ENCODE data around the gene ARHGAP28.

Gene ARHGAP28

DNA sequence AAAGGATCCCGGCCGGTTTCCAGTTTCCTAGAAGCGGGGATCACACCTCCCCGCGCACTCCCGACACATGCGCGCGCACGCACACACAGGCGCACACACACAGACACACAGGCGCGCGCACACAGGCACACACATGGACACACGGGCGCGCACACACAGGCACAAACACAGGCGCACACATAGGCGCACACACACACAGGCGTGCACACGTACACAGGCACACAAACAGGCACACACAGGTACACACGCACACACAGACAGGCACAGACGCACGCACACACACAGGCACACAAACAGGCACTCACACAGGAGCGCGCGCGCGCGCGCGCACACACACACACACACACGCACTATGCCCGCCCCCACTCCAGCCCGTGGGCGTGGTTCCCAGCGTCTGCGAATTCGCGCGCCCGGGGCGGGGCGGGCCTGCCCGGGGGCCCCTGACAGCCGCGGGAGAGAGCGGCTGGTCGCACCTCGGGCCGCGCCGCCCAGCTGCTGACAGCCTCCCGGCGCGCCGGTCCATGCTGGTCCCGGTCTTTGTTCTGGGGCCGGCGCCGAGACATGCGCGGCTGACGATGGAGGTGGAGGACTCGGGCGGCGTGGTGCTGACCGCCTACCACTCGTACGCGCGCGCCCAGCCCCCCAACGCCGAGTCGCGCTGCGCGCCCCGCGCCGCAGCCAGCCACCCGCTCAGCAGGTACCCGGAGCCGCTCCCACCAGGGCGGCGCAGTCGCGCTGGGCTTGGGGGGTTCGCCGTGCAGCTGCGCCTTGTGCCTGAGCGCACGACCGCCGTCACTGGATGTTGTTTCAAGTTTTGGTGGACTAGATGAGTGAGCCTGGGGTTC lies at the start of gene ARHGAP28:
Gene ARHGAP28 (plus strand): TSS at position 470 of the 845 bp plus-strand sequence. CDS start 106 bp downstream, at position 576.
- peak in 1 of 2 donors; percentile 23 for DNase-seq

GRCh38 chr18:6681331-6681875 lies 48.1 kb upstream of the ARHGAP28 start:
- DNase-seq, result no peak

GRCh38 chr18:6682437-6683111 lies 46.9 kb upstream of the ARHGAP28 start:
- DNase-seq, result no peak

DNA sequence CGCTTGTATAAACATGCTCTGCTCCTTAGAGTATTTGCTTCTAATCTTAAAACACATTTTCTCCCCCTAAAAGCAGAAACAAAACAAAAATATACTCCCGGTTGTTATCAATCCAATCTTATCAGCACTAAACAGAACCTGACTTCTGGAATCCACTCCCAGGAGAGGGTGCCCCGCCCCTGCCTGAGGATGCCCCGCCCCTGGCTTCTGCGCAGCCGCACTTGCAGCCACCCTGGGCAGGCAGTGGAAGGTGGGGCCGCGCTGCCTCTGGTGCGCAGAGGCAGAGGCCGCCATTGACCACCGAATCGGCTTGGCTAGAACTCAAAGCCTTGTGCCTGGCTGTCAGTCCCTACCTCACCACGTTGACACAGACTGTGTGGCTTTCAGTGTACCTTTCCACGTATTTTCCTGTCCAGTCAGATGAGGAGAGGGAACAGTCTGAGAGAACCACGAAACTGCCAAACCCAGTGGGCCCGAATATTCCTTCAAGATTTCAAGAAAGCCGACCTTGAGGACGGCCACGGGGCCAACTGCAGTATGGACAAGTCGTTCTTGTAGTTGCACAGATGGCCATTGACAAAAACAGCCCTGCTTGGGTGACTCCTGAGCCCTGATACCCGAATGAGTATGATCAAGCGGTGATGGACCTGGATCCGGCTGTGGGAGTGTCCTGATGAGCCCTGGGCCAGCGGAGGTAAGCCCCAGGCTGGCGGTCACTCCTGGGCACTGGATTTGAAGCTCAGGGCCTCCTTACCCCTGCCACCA lies 46.2 kb upstream of the ARHGAP28 start:
- DNase-seq, result no peak

DNA sequence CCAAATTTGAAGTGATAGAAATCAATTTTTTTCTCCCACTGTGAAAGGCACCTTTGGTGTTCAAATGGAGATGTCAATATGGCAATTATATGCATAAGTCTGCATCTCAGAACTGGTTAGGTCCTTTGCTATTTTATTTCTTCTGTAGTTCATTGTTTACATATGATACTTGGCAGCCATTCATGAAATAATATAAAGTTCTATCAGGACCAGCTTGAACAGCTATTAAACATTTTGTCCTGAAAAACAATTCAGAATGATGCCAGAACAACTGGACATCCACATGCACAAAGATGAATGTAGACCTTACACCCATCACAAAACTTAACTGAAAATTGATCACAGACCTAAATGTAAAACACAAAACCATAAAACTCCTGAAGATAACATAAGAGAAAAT lies 41.8 kb upstream of the ARHGAP28 start:
- no peak for DNase-seq

DNA sequence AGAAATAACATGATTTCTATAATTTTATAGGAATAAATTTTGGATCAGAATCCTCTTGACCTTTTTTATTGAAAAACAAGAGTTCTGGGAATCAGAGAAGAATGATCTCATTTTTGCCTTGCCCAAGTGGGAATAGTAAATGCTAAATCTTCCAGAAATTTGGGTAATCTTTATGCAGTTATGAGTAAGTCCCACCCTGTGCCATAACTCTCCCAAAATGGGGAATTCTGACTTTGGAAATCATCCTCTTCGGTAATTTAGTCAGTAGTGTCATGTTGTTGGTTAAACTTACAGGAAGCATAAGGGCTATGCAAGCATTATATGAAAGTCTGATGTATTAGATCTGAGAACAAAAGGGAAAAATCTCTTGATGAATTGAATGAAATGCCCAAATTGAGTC lies 20.6 kb upstream of the ARHGAP28 start:
- no peak for DNase-seq

DNA sequence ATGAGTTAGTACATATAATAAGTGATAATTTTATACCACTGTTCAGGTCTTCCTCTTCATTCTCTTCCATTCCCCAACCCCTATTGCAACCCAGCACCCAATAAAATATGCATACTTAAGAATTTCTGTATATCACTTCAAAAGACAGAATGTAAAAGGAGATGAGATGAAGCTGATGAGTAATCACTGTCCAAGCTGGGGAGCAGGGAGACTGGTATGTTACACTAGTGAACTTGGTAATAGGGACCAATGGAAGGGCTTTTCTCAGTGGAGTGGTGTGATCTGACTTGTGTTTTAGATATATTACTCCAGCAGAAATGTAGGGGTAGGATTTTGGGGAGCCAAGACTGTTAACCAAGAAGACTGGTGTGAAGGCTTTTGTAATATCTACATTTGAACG lies 18.0 kb upstream of the ARHGAP28 start:
- no peak for DNase-seq

DNA sequence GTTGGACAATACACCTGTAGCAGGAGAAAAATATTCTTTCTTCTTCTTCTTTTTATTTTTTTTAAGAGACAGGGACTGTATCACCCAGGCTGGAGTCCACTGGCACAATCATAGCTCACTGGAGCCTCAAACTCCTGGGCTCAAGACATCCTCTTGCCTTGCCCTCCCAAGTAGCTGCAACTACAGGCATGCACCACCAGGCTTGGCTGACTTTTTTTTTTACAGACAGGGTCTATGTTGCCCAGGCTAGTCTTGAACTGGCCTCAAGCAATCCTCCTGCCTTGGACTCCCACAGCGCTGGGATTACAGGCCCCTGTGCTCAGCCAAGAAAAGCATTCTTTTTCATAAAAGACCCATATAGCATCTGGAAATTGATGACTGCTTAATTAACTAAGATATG lies 17.1 kb upstream of the ARHGAP28 start:
- DNase-seq, result no peak

GRCh38 chr18:6714010-6714409 lies 15.5 kb upstream of the ARHGAP28 start:
- DNase-seq, result no peak

- DNase-seq, result no peak
Measured at GRCh38 chr18:6718267-6718666, 11.2 kb upstream of the ARHGAP28 start.

DNA sequence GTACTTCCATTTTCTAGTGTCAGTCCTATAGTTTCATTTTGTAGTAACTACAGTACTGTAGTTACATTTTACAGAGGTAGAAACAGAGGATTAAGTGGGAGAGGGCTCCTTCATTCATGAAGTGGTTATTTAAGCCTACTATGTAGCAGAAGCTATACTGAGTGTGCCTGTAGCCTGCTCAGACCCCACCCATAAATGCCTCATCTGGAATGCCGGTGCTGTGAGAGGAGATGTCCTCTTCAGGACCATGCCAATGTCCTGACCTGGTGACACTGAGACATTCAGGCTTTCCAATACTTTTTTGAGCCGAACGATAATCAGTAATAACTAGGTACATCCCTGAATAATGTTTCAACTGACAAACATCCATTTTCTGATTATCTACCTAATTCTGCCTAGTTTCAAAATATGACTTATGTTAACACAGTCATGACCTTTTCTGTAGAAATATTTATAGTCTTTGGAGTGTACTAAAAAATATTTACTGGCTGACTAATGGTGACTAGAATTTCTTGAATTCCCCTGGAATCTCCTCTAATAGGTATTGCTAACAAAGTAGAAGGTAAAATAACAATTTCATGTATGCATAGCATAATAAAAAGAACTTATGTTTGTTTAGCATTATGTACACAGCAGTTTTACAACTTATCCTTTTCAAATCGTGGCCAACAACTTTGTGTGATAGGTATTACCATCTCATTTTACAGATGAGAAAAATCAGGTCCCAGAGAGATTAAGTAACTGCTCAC lies 10.2 kb upstream of the ARHGAP28 start:
- DNase-seq, result no peak

- DNase-seq, result no peak
Measured at GRCh38 chr18:6719910-6720683, 9.4 kb upstream of the ARHGAP28 start.

DNA sequence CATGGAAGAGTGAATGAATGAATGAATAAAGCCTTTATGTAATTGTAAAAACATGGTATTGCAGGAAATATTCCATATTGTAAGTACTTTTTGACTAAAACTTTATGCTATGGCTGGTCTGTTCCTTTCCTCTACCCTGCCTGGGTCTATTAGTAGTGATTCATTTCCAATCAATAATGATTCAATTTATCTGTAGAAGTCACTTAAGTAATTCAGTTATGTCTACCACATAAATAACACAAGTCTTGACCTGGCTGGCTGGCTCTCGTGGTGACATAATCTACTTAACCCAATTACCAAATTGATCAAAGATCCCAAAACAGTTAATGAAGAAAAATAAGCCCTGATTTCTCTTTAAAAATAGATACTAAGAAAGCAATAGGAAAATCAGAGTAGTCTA lies 7.8 kb upstream of the ARHGAP28 start:
- DNase-seq, result no peak

- no peak for DNase-seq
Measured at GRCh38 chr18:6722690-6723089, 6.8 kb upstream of the ARHGAP28 start.

- no peak for DNase-seq
Measured at GRCh38 chr18:6724331-6724730, 5.2 kb upstream of the ARHGAP28 start.

DNA sequence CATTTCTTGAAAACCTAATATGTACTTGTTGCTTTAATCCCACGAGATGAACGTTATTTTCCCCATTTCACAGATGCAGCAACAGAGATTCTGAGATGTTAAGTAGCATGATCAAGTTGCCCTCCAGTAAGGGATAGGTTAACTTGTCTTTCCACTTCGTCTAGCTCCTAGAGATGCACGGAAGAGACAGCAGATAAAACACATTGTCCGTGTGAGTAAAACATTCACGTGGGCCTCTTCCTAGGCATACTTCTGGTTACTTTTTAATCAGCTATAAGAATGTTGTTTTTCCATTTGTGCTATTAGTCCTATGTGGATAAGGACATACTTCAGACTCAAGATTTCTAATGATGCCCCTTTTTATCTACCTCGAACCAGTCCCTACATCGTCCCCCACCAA lies 1.2 kb upstream of the ARHGAP28 start:
- DNase-seq, result no peak

DNA sequence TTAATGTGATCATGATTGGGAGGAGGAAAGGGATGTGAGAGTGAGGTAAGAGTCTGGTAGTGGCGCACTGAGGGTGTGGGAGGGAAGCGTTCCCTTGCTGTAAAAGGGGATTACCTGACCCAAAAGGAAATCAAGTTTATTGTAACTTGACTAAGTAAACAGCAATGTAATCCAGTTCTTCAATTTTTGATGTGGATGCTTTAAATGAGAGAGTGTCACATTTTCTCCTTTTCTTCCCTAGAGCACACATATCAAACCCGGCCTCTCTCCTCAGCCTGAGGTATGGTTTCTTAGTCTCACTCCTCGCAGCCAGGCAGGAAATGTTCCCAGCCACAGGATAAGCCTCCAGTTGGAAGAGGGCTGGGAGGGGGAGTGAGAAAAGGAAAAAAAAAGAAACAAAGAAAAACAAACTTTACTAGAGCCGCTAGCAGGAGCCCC lies 688 bp upstream of the ARHGAP28 start:
- peak in 1 of 2 donors; percentile 35 for DNase-seq

GRCh38 chr18:6730416-6731221 lies 1.1 kb downstream of the ARHGAP28 start:
- no peak for DNase-seq

DNA sequence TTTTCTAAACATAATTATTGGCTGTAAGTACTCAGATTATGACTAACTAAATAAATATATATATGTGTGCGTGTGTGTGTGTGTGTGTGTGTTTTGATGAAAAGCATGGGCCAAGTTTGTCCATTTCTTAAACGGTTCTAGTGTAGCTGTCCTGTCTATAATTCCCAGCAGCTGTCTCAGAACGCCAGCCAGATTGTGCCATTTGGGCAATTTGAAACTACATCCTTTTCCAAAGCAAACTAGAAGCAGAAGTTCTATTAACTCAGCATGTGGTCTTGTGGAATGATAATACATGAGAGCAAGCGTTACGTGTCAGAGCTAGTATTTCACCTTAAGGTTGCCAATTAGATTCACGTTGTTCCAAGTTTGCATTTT lies 1.7 kb downstream of the ARHGAP28 start:
- no peak for DNase-seq

GRCh38 chr18:6732952-6733351 lies 3.4 kb downstream of the ARHGAP28 start:
- DNase-seq, result no peak

DNA sequence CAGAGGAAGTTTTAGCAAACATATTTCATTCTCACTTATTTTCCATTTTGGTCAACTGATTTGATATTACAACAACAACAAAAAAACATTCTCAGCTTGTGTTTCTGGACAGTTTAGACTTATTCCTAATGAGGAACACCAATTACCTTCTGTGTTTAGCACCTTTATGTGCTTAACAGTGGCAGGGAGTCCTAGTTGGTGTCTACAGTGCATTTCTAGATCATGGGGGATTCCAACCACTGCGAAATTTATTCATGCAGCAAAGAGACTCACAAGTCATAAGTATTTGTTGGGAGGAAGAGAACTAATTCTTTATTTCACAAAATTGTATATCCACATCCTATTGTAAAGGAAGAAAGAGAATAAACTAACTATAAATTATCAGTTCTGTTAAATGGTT lies 4.2 kb downstream of the ARHGAP28 start:
- DNase-seq, result no peak
